GM12892 (cell line): ENCODE data around the gene DIS3L.

ENCODE experiments used
- POLR2A ChIP-seq: IDR thresholded peaks from 2 replicates; pipeline ENCODE4 v1.6.1; 2011; ENCODE audit warnings: low read depth, low read length, control low read depth
- TAF1 ChIP-seq: IDR thresholded peaks from 2 replicates; pipeline ENCODE4 v1.6.1; 2011; ENCODE audit warnings: low read depth, mild to moderate bottlenecking, control low read depth, low read length, borderline replicate concordance

DNA sequence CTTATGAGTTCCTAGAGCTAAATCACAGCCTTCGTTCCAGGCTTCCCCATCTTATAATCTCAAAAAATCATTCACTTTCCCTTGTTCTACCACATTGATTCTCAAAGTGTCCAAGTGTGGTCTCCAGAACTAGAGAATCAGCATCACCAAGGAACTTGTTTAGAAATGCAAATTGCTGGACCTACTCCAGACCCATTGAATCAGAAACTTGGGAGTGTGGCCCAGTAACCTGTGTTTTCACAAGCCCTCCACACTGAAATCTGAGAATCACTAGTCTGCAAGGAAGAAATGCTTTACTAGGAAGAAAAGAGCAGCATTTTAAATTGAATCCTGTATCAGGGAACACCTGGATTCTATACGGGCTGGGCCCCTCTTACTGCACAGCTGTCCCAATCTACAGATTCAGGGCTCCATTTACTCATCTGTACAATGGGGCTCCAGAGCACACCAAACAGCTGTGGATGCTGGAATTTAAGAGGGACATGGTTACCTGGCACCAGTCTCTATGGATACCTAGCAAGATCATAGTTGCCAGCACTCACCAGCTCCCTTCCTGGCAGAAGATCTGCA is 43.7 kb upstream of the DIS3L start:
- TF ChIP-seq POLR2A (no peak), TAF1 (no peak)
